HG02642 (cell line): ENCODE measurements around the gene MIA.
"Not testable (repeated sequence)": the region's sequence is repeated elsewhere in the genome, so short reads cannot be mapped to it uniquely, and the experiment has no call there.

Source experiments
- ATAC-seq: cut with Tn5 transposase; IDR thresholded peaks from one replicate; pipeline ENCODE4 v1.9.1; 2021; ENCODE audit warnings: mild to moderate bottlenecking; ENCODE audit not compliant: unreplicated experiment, poor library complexity

Gene MIA

GRCh38 chr19:40777937-40778705 lies 2.8 kb downstream of the MIA start, which contains the start of gene RAB4B:
RAB4B (plus strand) TSS chr19:40778247; CDS start chr19:40778376, 129 bp downstream.
- ATAC-seq = peak; percentile 72

GRCh38 chr19:40778706-40779284 lies 3.5 kb downstream of the MIA start:
- no peak for ATAC-seq

GRCh38 chr19:40780582-40780981 lies 5.3 kb downstream of the MIA start:
- no peak for ATAC-seq

GRCh38 chr19:40781140-40781539 lies 5.8 kb downstream of the MIA start:
- no peak for ATAC-seq

- ATAC-seq = no peak
These were observed 8.4 kb downstream of the MIA start for GRCh38 chr19:40783711-40784110.

- ATAC-seq = not testable (repeated sequence)
These were observed 8.8 kb downstream of the MIA start for GRCh38 chr19:40784146-40784545.

GRCh38 chr19:40785526-40785925 lies 10.2 kb downstream of the MIA start:
- no peak for ATAC-seq

GRCh38 chr19:40786060-40787037 lies 11.0 kb downstream of the MIA start:
- ATAC-seq = no peak

GRCh38 chr19:40791349-40791748 lies 16.0 kb downstream of the MIA start:
- no peak for ATAC-seq

GRCh38 chr19:40791996-40792395 lies 16.7 kb downstream of the MIA start:
- no peak for ATAC-seq

GRCh38 chr19:40797166-40797962 lies 22.0 kb downstream of the MIA start:
- ATAC-seq = no peak

- peak; percentile 16 for ATAC-seq
These were observed 22.8 kb downstream of the MIA start for GRCh38 chr19:40797963-40798682.

- peak; percentile 81 for ATAC-seq
These were observed 23.6 kb downstream of the MIA start, which contains the start of gene EGLN2 for GRCh38 chr19:40798683-40799557. EGLN2 (plus strand) TSS chr19:40799191; CDS start chr19:40800573, 1,382 bp downstream.

- no peak for ATAC-seq
These were observed 24.4 kb downstream of the MIA start for GRCh38 chr19:40799558-40800338.

GRCh38 chr19:40800339-40800996 lies 25.1 kb downstream of the MIA start:
- ATAC-seq = no peak

- no peak for ATAC-seq
These were observed 25.7 kb downstream of the MIA start for GRCh38 chr19:40800997-40801377.
